HAP-1 (cell line): ENCODE measurements around the gene FLT4.
A peak's percentile ranks its signal among the peaks of the same experiment; 100 is the strongest.

Source experiments
- DNase-seq, 2 experiments: peaks; one replicate each; pipeline ENCODE4 v3.0.0-alpha.2; 2016 to 2020; ENCODE audit warnings: low spot score in 2 of 2
- H3K27me3 ChIP-seq: fragments of 250-450 bp; sonication (Bioruptor Pico); 2 replicates; pipeline ENCODE4 v1.5.1; 2020; ENCODE audit warnings: low read depth, mild to moderate bottlenecking, moderate library complexity
- H3K36me3 ChIP-seq: fragments of 250-450 bp; sonication (Bioruptor Pico); replicated peaks from 2 replicates; pipeline ENCODE4 v1.5.1; 2020; ENCODE audit warnings: mild to moderate bottlenecking
- H3K4me1 ChIP-seq: fragments of 250-450 bp; sonication (Bioruptor Pico); 2 replicates; pipeline ENCODE4 v1.5.1; 2020; ENCODE audit warnings: mild to moderate bottlenecking
- H3K4me3 ChIP-seq: fragments of 250-450 bp; sonication (Bioruptor Pico); 2 replicates; pipeline ENCODE4 v1.5.1; 2020; ENCODE audit warnings: mild to moderate bottlenecking, moderate library complexity
- H3K9me3 ChIP-seq: fragments of 250-450 bp; sonication (Bioruptor Pico); 2 replicates; pipeline ENCODE4 v1.5.1; 2020; ENCODE audit warnings: mild to moderate bottlenecking, moderate library complexity
- in situ Hi-C: fragments of 300-500 bp; cut with MboI; formaldehyde crosslinking; loops from 3 replicates; pipeline ENCODE4 v1.14.3; 2020; ENCODE audit warnings: low sequenced_read_pairs, inconsistent platforms, mixed read lengths

FLT4 gene

GRCh38 chr5:180598316-180598701 is 51.1 kb downstream of the FLT4 start:
- in situ Hi-C loops, result no loop called here
- Histone ChIP-seq H3K4me3 (no peak overlapping the region), H3K9me3 (no peaks in the 10 kb centered on the region), H3K36me3 (no peaks in the 10 kb centered on the region), H3K4me1 (no peaks in the 10 kb centered on the region), H3K27me3 (no peaks in the 10 kb centered on the region)
- peak in 1 of 2 experiments; percentile 8 for DNase-seq

- Histone ChIP-seq H3K27me3 (no peaks in the 10 kb centered on the region), H3K9me3 (no peaks in the 10 kb centered on the region), H3K4me3 (no peak overlapping the region), H3K36me3 (no peaks in the 10 kb centered on the region), H3K4me1 (no peaks in the 10 kb centered on the region)
- no peak for DNase-seq
- in situ Hi-C loops, result no loop called here
These were observed 52.6 kb downstream of the FLT4 start for GRCh38 chr5:180596668-180597231.

DNA sequence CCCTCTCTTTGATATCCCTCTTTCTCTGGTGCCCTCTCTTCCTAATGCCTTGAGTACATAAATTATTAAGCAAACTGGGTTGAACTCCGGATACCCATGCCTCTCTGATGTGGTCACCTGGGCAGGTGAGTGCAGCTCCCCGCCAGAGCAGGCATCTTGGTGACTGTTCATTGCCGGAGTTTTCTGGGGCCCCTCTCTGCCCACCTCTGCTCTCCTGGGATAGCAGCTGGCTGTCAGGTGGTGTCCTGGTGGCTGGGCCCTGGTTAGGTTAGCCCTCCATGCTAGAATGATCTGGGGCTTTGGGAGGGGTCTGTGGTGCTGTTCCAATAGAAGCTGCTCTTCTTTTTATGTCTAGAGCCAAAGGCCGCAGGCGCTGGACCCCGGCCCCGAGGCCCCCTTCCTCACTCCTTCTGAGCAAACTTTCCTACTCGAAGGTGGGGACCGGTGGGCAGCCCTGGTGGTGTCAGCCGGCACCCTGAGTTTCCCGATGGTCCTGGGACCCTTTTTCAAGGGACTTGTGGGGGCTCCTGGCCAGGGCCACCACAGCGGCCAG is 53.2 kb downstream of the FLT4 start:
- no peaks in the 10 kb centered on the region for H3K4me1 ChIP-seq
- DNase-seq, result no peak
- no peaks in the 10 kb centered on the region for H3K36me3 ChIP-seq
- H3K9me3 ChIP-seq, result no peaks in the 10 kb centered on the region
- no peaks in the 10 kb centered on the region for H3K27me3 ChIP-seq
- H3K4me3 ChIP-seq, result no peak overlapping the region
- in situ Hi-C loops, result no loop called here

GRCh38 chr5:180595381-180596114 is 53.9 kb downstream of the FLT4 start:
- H3K4me1 ChIP-seq, result no peaks in the 10 kb centered on the region

DNA sequence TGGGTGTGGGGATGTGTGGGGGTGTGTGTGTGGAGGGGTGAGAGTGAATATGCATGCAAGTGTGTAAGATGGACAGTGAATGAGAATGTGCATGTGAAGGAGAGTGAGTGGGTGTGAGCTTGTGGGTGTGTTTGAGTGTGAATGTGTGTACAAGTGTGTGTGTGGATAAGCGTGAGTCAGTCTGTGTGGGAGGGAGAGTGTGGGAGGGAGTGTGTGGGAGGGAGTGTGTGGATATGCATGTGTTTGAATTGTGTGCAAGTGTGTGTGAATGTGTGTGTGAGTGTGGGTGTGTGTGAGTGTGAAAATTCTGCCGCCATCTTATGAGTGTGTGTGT is 54.4 kb downstream of the FLT4 start:
- no peak for DNase-seq
- in situ Hi-C loops, result no loop called here
- H3K9me3 ChIP-seq, result no peaks in the 10 kb centered on the region
- no peaks in the 10 kb centered on the region for H3K4me1 ChIP-seq
- H3K36me3 ChIP-seq, result no peaks in the 10 kb centered on the region
- no peak overlapping the region for H3K4me3 ChIP-seq
- H3K27me3 ChIP-seq, result no peaks in the 10 kb centered on the region

More at GRCh38 chr5:180595381-180596114, 53.9 kb downstream of the FLT4 start:
- in situ Hi-C loops, result no loop called here
- H3K27me3 ChIP-seq, result no peaks in the 10 kb centered on the region
- no peak overlapping the region for H3K4me3 ChIP-seq
- H3K9me3 ChIP-seq, result no peaks in the 10 kb centered on the region
- H3K36me3 ChIP-seq, result no peaks in the 10 kb centered on the region
- no peak for DNase-seq

DNA sequence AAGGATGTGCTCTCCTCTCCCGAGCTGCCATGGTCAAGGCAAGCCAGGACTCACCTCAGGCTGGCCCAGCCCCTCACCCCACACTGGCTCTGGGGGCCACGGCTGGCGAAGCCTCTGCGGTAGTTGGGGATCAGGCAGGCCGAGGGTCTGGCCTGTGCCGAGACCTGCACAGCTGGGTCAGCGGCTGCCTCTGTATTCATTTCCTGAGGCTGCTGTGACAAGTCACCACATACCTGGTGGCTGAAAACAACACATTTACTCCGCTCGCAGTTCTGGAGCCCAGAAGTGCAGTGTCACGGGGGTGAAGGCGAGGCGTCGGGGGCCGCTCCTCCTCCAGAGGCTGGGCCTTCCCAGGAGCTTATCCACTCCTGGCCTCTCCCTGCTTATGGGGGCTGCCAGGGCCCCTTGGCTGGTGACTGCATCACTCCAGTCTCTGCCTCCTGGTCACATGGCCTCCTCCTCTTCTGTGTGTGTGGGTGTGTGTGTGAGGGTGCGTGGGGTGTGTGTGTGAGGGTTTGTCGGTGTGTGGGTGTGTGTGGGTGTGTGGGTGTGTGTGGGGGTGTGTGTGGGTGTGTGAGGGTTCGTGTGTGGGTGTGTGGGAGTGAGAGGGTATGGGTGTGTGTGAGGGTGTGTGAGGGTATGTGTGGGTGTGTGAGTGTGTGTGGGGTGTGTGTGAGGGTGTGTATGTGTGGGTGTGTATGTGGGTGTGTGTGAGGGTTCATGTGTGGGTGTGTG is 54.9 kb downstream of the FLT4 start:
- Histone ChIP-seq H3K36me3 (no peaks in the 10 kb centered on the region), H3K4me1 (no peaks in the 10 kb centered on the region), H3K4me3 (no peak overlapping the region), H3K9me3 (no peaks in the 10 kb centered on the region), H3K27me3 (no peaks in the 10 kb centered on the region)
- in situ Hi-C loops, result no loop called here
- no peak for DNase-seq

GRCh38 chr5:180593446-180594206 is 55.8 kb downstream of the FLT4 start:
- in situ Hi-C loops, result no loop called here
- no peaks in the 10 kb centered on the region for H3K27me3 ChIP-seq
- DNase-seq, result no peak
- no peaks in the 10 kb centered on the region for H3K4me1 ChIP-seq
- H3K4me3 ChIP-seq, result no peak overlapping the region
- no peaks in the 10 kb centered on the region for H3K9me3 ChIP-seq
- H3K36me3 ChIP-seq, result no peaks in the 10 kb centered on the region

GRCh38 chr5:180592176-180592575 is 57.2 kb downstream of the FLT4 start:
- H3K4me3 ChIP-seq, result no peak overlapping the region
- no peaks in the 10 kb centered on the region for H3K9me3 ChIP-seq
- no peak for DNase-seq
- in situ Hi-C loops, result no loop called here
- no peaks in the 10 kb centered on the region for H3K36me3 ChIP-seq
- H3K4me1 ChIP-seq, result no peaks in the 10 kb centered on the region
- H3K27me3 ChIP-seq, result no peaks in the 10 kb centered on the region

DNA sequence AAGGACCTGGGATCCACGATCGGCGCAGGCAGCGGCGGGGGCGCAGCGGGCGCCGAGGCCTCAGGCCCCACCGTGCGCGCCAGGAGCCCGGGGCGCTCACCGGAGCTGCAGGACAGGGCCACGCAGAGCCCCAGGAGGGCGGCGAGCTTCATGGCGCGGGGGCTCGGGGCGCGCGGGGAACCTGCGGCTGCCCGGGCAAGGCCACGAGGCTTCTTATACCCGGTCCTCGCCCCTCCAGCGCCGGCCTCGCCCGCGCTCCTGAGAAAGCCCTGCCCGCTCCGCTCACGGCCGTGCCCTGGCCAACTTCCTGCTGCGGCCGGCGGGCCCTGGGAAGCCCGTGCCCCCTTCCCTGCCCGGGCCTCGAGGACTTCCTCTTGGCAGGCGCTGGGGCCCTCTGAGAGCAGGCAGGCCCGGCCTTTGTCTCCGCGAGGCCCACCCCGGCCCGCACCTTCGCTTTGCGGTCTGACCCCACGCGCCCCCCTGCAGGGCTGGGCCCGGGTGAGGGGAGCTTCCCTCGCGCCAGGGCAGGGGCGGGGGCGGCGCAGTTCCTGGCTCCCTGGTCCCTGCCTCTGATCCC is 58.0 kb downstream of the FLT4 start, which contains the start of gene SCGB3A1:
SCGB3A1 (minus strand) TSS at position 189 of the 577 bp plus-strand sequence; CDS start at position 152, 37 bp downstream.
- Histone ChIP-seq H3K4me1 (no peaks in the 10 kb centered on the region), H3K27me3 (no peaks in the 10 kb centered on the region), H3K4me3 (no peak within 1 kb of the TSS), H3K9me3 (no peaks in the 10 kb centered on the region), H3K36me3 (no peaks in the 10 kb centered on the region)
- DNase-seq, result no peak
- in situ Hi-C loops, result no loop called here

DNA sequence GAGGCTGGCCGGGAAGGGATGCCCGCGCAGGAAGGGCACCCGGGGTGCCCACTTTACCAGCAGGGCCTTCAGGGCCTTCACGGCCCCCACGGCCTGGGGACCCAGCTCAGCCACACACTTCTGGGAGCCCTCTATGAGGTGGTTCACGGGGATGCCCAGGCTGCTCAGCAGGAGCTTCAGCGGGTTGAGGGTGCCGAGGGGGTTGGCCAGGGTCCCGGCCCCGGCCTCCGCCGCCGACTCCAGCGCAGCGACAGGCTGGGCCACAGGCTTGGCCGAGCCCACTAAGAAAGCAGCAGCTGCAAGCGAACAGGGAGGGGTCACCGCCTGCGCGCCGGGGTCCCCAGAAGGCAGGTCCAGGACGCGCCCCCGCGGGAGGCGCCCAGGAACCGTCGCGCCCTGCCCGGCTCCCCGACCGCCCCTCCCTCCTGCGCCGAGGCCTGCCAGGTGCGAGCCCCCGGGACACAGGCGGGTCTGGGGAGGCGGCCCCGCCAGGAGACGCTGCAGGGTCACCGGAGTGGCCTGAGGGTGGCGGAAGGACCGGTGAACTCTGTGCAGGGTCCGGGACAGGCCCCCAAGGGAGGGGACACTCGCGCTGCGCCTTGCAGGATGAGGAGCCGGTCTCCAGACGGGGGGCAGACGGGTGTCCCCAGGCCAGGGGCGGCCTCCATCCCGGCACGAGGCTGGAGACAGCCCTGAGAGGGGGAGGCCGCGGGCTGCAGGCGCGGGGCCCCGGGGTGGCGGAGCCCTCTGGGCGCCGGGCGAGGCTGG is 58.7 kb downstream of the FLT4 start:
- no peaks in the 10 kb centered on the region for H3K36me3 ChIP-seq
- H3K4me3 ChIP-seq, result no peak overlapping the region
- no peaks in the 10 kb centered on the region for H3K9me3 ChIP-seq
- no peaks in the 10 kb centered on the region for H3K4me1 ChIP-seq
- no peak for DNase-seq
- no peaks in the 10 kb centered on the region for H3K27me3 ChIP-seq
- in situ Hi-C loops, result no loop called here

- in situ Hi-C loops, result no loop called here
- DNase-seq, result no peak
- H3K9me3 ChIP-seq, result no peaks in the 10 kb centered on the region
- H3K4me3 ChIP-seq, result no peak overlapping the region
- H3K4me1 ChIP-seq, result no peaks in the 10 kb centered on the region
- no peaks in the 10 kb centered on the region; the same call in 1 of the 2 replicates for H3K27me3 ChIP-seq
- H3K36me3 ChIP-seq, result no peaks in the 10 kb centered on the region
These were observed 59.4 kb downstream of the FLT4 start for GRCh38 chr5:180589771-180590542.

GRCh38 chr5:180586870-180587269 is 62.5 kb downstream of the FLT4 start:
- Histone ChIP-seq H3K36me3 (no peaks in the 10 kb centered on the region), H3K4me3 (no peak overlapping the region), H3K9me3 (no peaks in the 10 kb centered on the region), H3K4me1 (no peaks in the 10 kb centered on the region), H3K27me3 (no peaks in the 10 kb centered on the region; the same call in 1 of the 2 replicates)
- in situ Hi-C loops, result no loop called here
- no peak for DNase-seq
